AG08396 (cell line): Measurements from ENCODE around the gene EXOSC10.
"Not testable (repeated sequence)": the region's sequence is repeated elsewhere in the genome, so short reads cannot be mapped to it uniquely, and the experiment has no call there.

ENCODE experiments used
- DNase-seq: peaks from one replicate; pipeline ENCODE4 v3.0.0; 2012; ENCODE audit warnings: low spot score, mixed read lengths

Gene EXOSC10

GRCh38 chr1:11061652-11062365, 37.9 kb downstream of the EXOSC10 start:
- no peak for DNase-seq

DNA sequence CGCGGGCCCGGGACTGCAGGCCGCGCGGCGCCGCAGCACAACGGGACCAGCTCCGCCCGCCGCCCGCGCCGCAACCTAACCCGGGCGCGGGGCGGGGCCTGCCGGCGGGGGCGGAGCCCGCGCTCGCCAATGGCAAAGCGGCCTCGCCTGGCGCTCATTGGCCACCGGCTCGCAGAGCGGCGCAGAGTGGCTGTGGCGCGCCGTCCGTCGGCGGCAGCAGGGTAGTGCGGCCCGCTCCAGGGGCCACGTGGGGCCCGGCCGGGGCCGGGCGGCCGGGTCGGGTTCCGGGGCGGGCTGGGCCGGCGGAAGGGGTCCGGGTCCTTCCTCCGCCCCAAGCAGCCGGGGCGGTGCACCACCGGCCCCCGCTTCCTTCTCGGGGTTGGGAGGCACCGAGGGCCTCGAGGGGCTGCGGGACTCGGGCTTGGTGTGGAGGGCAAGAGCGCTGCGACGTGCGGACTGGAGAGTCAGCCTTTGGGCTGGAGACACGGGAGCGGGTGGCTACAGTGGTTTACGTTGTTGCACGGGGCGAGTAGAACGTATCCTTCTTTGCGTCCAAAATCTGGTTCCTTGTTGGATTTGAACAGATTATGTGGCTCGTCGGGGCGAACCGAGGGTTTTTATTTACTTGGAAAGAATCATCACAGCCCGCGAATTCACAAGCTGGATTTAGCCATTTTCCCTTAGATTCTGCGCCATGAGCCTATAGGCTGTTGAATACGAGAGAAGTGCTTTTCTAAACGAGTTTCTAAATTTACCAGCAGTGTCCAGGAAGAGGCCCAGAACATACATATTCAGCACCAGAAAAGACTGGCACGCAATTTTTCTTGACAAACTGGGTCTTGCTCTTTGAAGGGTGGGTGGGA, 39.5 kb downstream of the EXOSC10 start, which contains the start of gene SRM:
Gene SRM (minus strand): TSS at position 51 of the 863 bp plus-strand sequence. CDS start 75 bp downstream, outside the sequence.
- DNase-seq: peak; percentile 100

DNA sequence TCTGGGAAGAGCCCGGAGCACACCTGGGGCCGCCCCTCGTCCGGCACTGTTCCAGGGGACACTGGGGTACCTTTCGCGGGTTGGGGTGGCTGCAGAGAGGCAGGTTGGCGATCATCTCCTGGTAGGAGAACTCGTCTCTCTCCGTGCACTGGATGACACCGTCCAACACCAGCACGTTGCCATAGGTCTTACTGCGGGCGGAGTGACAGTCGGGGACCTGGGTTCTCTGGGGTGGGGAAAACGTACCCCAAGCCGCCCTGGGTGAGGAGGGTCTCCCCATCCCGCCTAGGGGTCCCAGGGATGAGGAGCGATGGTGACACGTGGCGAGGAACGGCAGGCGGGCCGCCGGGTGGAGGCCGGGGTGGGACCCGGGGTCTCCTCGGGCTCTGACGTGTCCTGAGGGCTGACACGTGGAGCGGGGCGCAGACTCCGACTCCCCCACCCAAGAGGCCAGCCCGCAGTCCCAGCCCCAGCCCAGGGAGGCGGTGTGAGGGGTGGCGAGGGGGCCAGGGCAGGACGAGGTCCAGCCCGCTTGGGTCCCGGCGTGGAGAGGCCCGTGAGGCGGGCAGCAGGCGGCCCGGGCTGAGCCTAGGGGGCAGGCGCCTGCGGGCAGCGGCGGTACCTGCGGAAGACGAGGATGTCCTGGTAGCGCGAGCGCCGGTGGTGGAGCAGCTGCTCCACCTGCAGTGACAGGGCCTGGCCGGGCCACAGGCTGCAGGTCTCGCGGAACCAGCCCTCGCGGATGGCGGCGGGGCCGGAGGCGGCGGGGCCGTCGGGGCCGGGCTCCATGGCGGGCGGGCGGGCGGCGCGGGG, 40.3 kb downstream of the EXOSC10 start:
- DNase-seq: peak; percentile 52

- no peak for DNase-seq
These were observed 41.0 kb downstream of the EXOSC10 start for GRCh38 chr1:11058595-11059154.

GRCh38 chr1:11058026-11058425, 41.6 kb downstream of the EXOSC10 start:
- DNase-seq: no peak

DNA sequence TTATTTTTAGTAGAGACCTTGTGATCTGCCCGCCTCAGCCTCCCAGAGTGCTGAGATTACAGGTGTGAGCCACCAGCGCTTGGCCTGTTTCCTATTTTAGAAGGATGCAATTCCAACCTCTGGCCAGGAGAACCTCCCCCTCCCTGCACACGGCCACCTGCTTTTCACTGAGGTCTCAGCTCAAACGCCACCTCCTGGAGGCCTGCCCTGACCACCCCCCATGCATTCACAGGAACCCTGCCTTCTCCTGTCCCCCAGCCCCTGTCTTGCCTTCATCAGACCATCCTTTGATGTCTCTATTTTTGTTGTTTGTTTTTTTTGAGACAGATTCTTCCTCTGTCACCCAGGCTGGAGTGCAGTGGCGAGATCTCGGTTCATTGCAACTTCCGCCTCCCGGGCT, 42.2 kb downstream of the EXOSC10 start:
- DNase-seq: no peak

- no peak for DNase-seq
These were observed 43.2 kb downstream of the EXOSC10 start for GRCh38 chr1:11056504-11056903.

DNA sequence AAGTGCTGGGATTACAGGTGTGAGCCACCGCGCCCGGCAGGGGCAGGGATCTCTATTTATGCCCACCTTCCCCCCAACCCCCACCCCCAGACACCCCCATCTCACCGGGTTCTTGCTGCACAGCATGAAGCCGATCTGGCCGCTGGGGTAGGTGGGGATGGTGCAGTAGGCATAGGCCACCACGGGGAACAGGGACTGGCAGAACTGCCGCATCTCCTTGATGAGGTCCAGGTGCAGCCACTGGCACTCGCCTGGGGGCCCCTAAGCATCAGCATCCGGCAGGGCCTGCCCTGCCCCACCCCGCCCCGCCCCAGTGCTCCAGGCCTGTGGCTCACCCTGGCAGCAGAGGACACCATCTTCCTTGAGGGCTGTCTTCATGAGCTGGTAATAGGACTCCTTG, 44.0 kb downstream of the EXOSC10 start:
- no peak for DNase-seq

DNA sequence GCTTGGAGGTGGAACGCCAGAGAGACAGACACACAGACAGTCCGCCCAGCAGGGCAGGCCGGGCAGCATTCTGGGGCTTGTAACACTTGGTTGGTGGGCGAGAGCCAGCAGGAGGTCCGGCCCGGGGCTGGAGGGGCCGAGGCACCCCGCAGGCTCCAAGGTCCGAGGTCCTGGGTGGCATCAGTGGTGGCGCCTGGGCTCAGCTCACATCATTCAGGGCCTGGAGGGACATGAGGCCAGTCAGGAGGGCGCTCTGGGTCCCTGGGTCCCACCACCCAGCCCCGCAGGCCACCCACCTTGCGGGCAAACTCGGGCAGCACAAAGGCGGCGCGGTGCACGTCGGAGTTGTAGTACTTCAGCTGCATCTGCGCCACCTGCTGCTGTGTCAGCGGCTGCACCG, 45.0 kb downstream of the EXOSC10 start:
- no peak for DNase-seq

GRCh38 chr1:11054181-11054580, 45.5 kb downstream of the EXOSC10 start:
- no peak for DNase-seq

DNA sequence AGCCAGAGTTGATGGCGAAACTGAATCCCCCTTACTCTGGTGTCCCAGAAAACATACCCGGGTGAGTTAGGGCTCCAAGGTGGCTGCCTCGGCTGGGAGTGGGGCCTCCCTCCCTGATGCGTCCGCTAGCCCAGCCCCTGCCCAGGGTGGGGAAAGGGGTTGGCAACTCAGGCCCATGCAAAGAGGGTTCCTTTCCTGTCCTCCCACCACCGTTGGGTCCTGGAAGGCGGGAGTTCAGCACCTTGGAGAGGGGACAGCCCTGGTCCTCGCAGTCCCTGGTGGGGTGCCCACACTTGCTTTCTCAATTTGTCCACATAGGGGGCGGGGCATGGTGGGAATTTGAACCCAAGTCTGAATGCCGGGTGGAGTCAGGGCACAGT, 45.9 kb downstream of the EXOSC10 start:
- DNase-seq: peak; percentile 61

DNA sequence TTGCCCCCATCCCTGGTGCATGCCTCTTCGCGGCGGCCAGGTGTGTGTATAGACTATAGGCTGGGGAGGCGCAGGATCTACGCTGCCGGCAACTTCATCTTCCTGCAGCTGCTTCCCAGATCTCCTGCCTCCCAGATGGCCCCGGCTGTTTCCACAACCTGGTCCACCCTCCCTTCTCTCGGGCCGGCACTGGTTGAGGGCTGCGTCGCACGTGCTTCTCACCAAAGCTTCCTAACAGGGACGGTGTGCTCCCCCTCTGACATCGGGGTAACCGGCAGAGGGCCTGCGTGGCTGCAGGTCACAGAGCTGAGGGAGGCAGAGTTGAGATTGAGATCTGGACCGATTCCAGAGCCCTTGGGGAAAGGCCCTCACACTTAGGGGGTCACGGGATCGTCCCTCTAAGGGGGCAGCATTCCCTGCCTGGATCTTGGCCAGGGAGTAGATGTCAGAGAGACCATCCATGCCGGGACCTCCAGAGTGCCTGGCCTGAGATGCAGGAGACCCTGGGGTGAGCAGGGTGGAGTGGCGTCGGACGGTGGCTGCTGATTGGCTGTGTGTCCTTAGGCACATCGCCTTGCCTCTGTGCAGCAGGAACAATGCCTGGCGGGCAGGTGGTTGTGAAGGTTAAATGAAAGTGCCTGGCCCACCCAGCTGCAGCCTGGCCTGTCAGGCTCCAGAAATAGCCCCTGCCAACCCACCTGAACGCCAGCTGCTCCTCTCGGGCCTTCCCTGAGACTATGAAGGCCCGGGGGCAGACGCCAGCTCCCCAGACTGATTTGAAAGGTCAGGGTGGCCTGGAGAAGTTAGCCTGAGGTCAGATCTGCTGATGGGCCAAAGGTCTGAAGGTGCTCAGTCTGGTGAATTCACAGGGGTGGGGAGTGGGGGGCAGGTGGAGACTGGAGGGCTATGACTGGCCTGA, 46.6 kb downstream of the EXOSC10 start:
- no peak for DNase-seq

GRCh38 chr1:11051781-11052511, 47.7 kb downstream of the EXOSC10 start:
- no peak for DNase-seq

- DNase-seq: not testable (repeated sequence)
These were observed 48.5 kb downstream of the EXOSC10 start for GRCh38 chr1:11051121-11051520.

GRCh38 chr1:11046625-11047365, 52.9 kb downstream of the EXOSC10 start, which contains the start of gene MASP2:
Gene MASP2, minus strand, starts transcription at chr1:11047239. Its CDS starts 32 bp downstream, at chr1:11047207.
- no peak for DNase-seq

GRCh38 chr1:11046270-11046566, 53.5 kb downstream of the EXOSC10 start:
- no peak for DNase-seq

DNA sequence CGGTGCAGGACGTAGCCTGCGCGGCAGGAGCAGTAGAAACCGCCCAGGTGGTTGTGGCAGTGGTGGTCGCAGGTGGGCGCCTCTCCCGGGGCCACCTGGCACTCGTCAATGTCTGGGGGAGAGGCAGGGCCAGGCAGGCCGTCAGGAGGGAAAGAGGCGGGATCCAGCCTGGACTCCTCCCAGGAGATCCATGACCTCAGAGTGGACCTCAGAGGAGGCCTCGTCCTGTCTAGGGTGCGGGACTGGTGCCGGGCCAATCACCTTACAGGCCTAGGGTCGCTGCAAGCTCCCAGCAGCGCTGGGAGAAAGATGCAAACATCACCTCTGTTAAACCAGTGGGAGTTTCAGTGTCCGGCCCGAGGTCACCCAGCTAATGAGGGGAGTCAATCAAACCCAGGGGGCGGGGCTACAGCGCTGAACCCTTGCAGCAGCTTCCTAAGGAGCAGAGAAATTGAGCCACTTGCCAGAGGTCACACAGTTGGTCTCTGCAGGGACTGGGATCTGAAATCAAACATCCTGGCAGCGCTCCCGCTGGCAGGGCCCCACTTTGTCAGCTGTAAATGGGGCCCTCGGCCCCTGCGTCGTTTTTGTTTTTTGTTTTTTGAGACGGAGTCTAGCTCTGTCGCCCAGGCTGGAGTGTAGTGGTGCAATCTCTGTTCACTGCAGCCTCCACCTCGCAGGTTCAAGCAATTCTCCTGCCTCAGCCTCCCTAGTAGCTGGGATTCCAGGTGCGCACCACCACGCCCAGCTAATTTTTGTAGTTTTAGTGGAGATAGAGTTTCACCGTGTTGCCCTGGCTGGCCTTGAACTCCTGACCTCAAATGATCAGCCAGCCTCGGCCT, 54.0 kb downstream of the EXOSC10 start:
- DNase-seq: no peak

- no peak for DNase-seq
These were observed 54.7 kb downstream of the EXOSC10 start for GRCh38 chr1:11044849-11045427.
